GM21528 (cell line): ENCODE data around the gene MAMDC2.

Source experiments
- ATAC-seq: cut with Tn5 transposase; IDR thresholded peaks from one replicate; pipeline ENCODE4 v1.9.1; 2021; ENCODE audit warnings: mild to moderate bottlenecking, moderate library complexity; ENCODE audit not compliant: unreplicated experiment, low FRiP score

MAMDC2 gene

DNA sequence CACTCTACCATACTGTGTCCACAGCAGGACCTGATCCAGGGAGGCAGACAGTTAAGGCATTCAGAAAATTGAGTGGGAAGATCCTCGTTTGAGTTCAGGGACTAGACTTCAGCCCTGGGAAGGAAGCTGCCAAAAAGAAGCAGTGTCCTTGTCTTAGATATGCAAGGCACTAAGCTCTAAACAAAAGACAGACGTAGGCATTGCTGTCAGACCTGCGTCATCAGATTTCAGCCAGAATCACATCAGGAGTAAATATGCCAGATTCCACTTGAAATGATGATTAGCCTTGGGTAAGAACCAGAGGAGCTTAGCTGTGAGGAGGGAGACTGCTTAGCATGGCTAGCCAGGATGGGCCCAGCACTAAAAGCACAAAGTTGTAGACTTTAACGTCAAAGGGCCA lies 56.7 kb downstream of the MAMDC2 start:
- no peak for ATAC-seq

GRCh38 chr9:70101265-70101664 lies 57.6 kb downstream of the MAMDC2 start:
- ATAC-seq, result no peak

GRCh38 chr9:70105147-70105546 lies 61.5 kb downstream of the MAMDC2 start:
- ATAC-seq, result no peak

- no peak for ATAC-seq
Observed at GRCh38 chr9:70106571-70106970, 62.9 kb downstream of the MAMDC2 start.

GRCh38 chr9:70107558-70107957 lies 63.9 kb downstream of the MAMDC2 start:
- ATAC-seq, result no peak

DNA sequence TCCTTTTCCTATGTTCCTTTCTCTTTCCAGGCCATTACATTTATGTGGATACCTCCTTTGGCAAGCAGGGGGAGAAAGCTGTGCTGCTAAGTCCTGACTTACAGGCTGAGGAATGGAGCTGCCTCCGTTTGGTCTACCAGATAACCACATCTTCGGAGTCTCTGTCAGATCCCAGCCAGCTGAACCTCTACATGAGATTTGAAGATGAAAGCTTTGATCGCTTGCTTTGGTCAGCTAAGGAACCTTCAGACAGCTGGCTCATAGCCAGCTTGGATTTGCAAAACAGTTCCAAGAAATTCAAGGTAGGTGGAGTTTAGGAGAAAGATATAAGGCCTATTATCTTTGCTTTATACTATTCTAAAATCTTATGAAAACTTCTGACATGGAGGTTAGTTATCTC lies 64.5 kb downstream of the MAMDC2 start:
- no peak for ATAC-seq

DNA sequence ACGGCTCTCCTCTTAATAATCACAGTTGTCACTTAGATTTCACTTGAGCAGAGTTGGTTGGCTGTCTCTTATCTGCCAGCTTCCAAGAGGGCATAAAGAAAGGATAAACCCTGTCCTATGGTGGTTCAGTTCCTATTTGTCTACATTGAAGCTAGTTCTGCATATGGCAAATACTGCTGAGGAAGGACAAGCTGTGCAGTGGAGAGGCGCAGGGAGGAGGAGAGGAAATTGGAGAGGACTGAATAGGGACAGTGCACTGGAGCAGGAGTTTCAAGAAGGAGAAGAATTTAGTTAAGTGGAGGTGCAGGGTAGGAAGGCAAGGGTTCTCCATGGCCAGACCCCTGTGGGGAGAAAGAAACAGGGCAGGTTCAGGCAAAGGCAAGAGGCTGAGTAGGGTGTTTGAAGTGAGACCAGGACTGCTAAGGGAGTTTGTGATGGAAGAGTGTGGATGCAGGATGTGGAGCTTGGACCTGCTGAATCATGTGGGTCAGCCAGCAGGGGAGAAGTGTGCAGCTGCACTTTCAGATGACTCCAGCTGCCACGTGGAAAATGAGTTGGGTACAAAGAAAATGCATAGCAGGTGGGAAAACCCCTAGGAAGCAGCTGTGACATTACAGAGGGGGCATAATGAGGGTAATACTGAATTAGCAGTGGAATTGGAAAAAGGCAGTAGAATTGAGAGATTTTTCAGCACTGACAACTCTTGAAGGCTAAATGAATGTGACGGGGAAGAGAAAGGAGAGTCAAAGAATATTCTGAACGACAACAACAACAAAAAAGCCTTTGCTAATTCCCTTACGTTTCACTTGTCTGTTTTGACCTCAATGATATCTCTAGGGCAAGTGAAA lies 66.8 kb downstream of the MAMDC2 start:
- no peak for ATAC-seq

DNA sequence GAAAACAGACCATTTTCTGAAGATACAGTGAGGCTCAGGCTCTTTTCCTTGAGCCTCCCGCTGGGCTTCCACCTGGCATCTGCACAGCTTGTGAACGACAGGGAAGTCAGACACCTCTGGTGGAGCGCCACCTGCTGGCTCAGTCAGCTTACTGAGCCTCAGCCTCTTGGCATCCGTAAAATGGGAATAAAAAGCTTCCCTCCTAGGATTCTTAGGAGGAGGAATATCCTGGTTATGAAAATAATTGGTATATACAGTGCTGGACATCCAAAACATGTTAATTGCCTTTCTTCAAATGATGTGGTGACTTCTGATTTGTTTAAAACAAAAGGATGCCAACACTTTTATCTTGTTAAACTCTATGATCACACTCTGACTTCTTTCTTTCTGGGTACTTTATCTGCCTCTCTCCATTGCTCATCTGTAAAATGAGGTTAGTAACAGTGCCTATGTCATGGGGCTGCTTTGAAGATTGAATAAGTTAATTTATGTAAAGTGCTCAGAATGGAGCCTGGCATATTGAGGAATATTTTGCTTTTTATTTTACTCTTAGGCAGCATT lies 67.5 kb downstream of the MAMDC2 start:
- ATAC-seq, result peak; percentile 83

- ATAC-seq, result no peak
Observed at GRCh38 chr9:70111641-70112236, 68.1 kb downstream of the MAMDC2 start.

- ATAC-seq, result no peak
Observed at GRCh38 chr9:70112981-70113380, 69.3 kb downstream of the MAMDC2 start.

DNA sequence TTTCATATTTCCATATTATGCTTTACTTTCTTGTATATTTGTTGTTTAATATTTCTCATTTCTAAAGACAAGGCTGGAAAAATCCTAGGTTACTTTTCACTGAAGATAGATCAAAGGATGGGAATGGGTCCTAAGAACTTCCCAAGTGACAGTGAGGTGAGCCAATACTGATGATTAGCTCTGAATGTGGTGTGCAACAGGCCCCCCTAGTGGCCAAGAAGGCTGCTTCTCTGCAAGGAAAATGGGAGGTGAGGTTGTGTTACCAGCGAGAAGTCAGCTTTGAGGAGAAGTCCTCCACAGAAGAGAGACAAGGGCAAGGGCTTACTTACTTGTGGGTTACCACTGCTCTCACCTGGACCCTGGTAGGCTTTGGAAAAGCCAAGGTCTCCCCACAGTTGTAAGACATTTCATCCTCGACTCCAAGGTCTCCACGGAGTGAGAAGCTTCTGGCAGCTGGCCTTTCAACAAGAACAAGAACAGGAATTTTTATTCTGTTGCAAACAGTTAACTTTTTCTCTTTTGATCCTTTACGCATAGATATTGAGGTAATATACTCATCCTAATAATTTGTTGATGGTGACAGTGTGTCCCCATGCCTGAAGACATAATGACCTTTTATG lies 69.9 kb downstream of the MAMDC2 start:
- peak; percentile 53 for ATAC-seq

DNA sequence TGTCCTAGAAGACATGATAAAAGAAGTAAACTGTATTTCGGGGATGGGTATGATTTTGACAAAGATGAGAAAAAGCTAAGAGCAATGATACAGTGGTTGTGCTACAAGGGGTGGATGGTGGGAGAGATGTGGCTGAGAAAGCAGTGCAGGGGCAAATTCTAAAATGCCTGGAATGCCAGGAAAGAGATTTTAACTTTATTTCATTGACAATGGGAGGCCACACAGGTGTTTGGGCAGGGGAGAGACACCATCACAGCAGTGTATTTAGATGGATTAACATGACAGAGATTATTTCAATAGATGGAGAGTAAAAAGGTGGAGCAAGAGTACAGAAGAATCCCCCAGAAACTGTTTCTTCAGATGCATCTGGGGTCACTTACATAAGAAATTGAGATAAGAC lies 71.2 kb downstream of the MAMDC2 start:
- no peak for ATAC-seq

- no peak for ATAC-seq
Observed at GRCh38 chr9:70117835-70118319, 74.2 kb downstream of the MAMDC2 start.

DNA sequence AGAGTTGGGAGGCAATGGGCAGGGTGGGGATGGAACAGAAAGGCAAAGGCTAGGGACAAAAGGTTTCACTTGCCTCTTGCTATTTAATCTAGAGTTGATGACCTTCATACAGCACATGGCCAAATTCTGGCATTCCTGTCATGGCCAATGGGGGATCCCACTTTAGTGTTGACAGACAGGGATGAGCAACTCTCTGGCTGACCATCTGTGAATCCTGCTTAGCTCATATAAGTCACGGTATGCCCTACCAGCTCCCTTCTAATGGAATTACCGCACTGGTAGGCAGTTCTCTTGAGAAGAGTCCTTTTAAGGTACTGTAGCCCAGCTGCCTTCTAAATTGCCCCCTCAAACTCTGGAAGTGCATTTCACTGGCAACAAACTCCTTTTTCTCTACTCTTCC lies 76.1 kb downstream of the MAMDC2 start:
- no peak for ATAC-seq

GRCh38 chr9:70120834-70121510 lies 77.3 kb downstream of the MAMDC2 start:
- ATAC-seq, result no peak

GRCh38 chr9:70121818-70122436 lies 78.3 kb downstream of the MAMDC2 start:
- ATAC-seq, result no peak

GRCh38 chr9:70123695-70124094 lies 80.0 kb downstream of the MAMDC2 start:
- no peak for ATAC-seq

GRCh38 chr9:70125621-70126263 lies 82.1 kb downstream of the MAMDC2 start:
- ATAC-seq, result no peak

GRCh38 chr9:70127036-70127435 lies 83.4 kb downstream of the MAMDC2 start:
- no peak for ATAC-seq
